Panc1 (cell line): ENCODE measurements around the gene ROBO1. TPM values are rescaled to one million over a fixed set of nuclear protein-coding genes. Genes with fewer than 3 reads are reported as not detected.

Experiments used
- ATAC-seq: fragments of 200-7000 bp; cut with Tn5 transposase; 2 replicates; pipeline ENCODE4 v1.9.1; 2020; ENCODE audit warnings: mild to moderate bottlenecking, moderate library complexity
- BruUV-seq: library from RNA; stranded (reverse); fragments of 400-500 nt; replicated peaks from 2 replicates; lab custom pipeline; 2021; lab: Mats Ljungman, UMichigan
- CTCF ChIA-PET: fragments of 300-600 bp; sonication (Branson Sonifier 250); formaldehyde crosslinking; loops from one replicate; lab custom pipeline; 2022; ENCODE audit warnings: antibody characterized with exemption; lab: Charles Lee
- POLR2A ChIA-PET: fragments of 300-600 bp; sonication (Branson Sonifier 250); formaldehyde crosslinking; loops from one replicate; lab custom pipeline; 2022; ENCODE audit warnings: antibody characterized with exemption; lab: Charles Lee
- DNase-seq: peaks from one replicate; pipeline ENCODE4 v3.0.0-alpha.2; 2010; ENCODE audit warnings: low read depth, low spot score
- H3K27ac ChIP-seq: 2 replicates; pipeline ENCODE4 v1.5.1; 2011; ENCODE audit warnings: mild to moderate bottlenecking, low read length, inconsistent platforms
- H3K27me3 ChIP-seq: fragments of 200-500 bp; sonication (Bioruptor generic); 2 replicates; pipeline ENCODE4 v1.6.0; 2014; ENCODE audit warnings: low read length, inconsistent platforms; ENCODE audit not compliant: control insufficient read depth, insufficient read depth
- H3K36me3 ChIP-seq: fragments of 200-500 bp; sonication (Bioruptor generic); 2 replicates; pipeline ENCODE4 v1.5.1; 2014; ENCODE audit warnings: inconsistent platforms, mild to moderate bottlenecking, low read length, moderate library complexity; ENCODE audit not compliant: control insufficient read depth, insufficient read depth
- H3K4me1 ChIP-seq: 2 replicates; pipeline ENCODE4 v1.5.1; 2011; ENCODE audit warnings: inconsistent platforms, mild to moderate bottlenecking, low read length, moderate library complexity; ENCODE audit not compliant: control insufficient read depth, insufficient read depth
- H3K4me3 ChIP-seq, 2 experiments: 2 replicates each; pipeline ENCODE4 v1.5.1; 2011 to 2012; ENCODE audit warnings: low read depth in 2 of 2, low read length in 2 of 2, mild to moderate bottlenecking in 2 of 2, inconsistent platforms in 1 of 2, moderate library complexity in 1 of 2
- H3K9me3 ChIP-seq: fragments of 200-500 bp; sonication (Bioruptor generic); 2 replicates; pipeline ENCODE4 v1.5.1; 2014; ENCODE audit warnings: low read depth, mild to moderate bottlenecking, inconsistent platforms, low read length, moderate library complexity; ENCODE audit not compliant: control insufficient read depth, insufficient read depth
- CTCF ChIP-seq: fragments of 450-650 bp; IDR thresholded peaks from 2 replicates; pipeline ENCODE4 v1.5.1; 2017; ENCODE audit warnings: mild to moderate bottlenecking
- POLR2AphosphoS5 ChIP-seq: IDR thresholded peaks from 2 replicates; pipeline ENCODE4 v1.6.1; 2012; ENCODE audit warnings: mild to moderate bottlenecking, low read depth, low read length, moderate library complexity
- REST ChIP-seq, 2 experiments: IDR thresholded peaks; 2 replicates each; pipeline ENCODE4 v1.6.1; 2011 to 2012; ENCODE audit warnings: low read depth in 2 of 2, control low read depth in 1 of 2, low read length in 1 of 2, mild to moderate bottlenecking in 1 of 2, moderate library complexity in 1 of 2; ENCODE audit not compliant: insufficient read depth in 1 of 2
- SIN3A ChIP-seq: IDR thresholded peaks from 2 replicates; pipeline ENCODE4 v1.6.1; 2012; ENCODE audit warnings: low read depth, mild to moderate bottlenecking, low read length, moderate library complexity, borderline replicate concordance; ENCODE audit not compliant: insufficient read depth
- TCF7L2 ChIP-seq: IDR thresholded peaks from 2 replicates; pipeline ENCODE4 v1.6.1; 2011; ENCODE audit warnings: mild to moderate bottlenecking, low read depth, low read length, inconsistent platforms
- in situ Hi-C: cut with HindIII; loops from 2 replicates; pipeline ENCODE4 v1.10.0; 2016; ENCODE audit warnings: low sequenced_read_pairs, low pct_unique_long_range_greater_than_20kb
- intact Hi-C: fragments of 100-400 bp; cut with micrococcal nuclease; formaldehyde crosslinking; loops from one replicate; pipeline ENCODE4 v1.10.0; 2022; ENCODE audit not compliant: unreplicated experiment
- total RNA-seq: library from RNA; stranded (reverse); gene quantifications from one replicate; pipeline ENCODE4 v1.2.1, GENCODE V29; 2021; ENCODE audit not compliant: unreplicated experiment

Gene ROBO1
- total RNA-seq, 1 experiment from 2014 or later: 61.6 TPM

- Histone ChIP-seq H3K27me3 (no peaks in the 10 kb centered on the region), H3K4me1 (no peaks in the 10 kb centered on the region), H3K36me3 (no peaks in the 10 kb centered on the region), H3K9me3 (no peaks in the 10 kb centered on the region), H3K4me3 (no peak overlapping the region), H3K27ac (no peak overlapping the region)
- in situ Hi-C loops (no loop called here), intact Hi-C loops (no loop called here)
- no TSS peak for BruUV-seq
- ATAC-seq: no peak
- ChIA-PET POLR2A (no interaction called here), CTCF (no interaction called here)
- no peak for DNase-seq
- TF ChIP-seq POLR2AphosphoS5: no peak
- no peak for TF ChIP-seq CTCF
- no peak for TF ChIP-seq SIN3A
- no peak for TF ChIP-seq REST (IDR thresholded peaks at IDR 0.05; ENCODE audit: insufficient read depth in 1 of 2, low read depth in 2 of 2, low read length in 1 of 2)
- TF ChIP-seq TCF7L2: no peak
Measured at GRCh38 chr3:79684041-79684440, 83.8 kb downstream of the ROBO1 start.

- H3K9me3 ChIP-seq: no peaks in the 10 kb centered on the region
- ChIA-PET POLR2A (no interaction called here), CTCF (no interaction called here)
- BruUV-seq: no TSS peak
- ATAC-seq (no peak), DNase-seq (no peak)
- no peak overlapping the region for H3K27ac ChIP-seq
- no peak overlapping the region for H3K4me3 ChIP-seq
- no peaks in the 10 kb centered on the region for H3K27me3 ChIP-seq
- H3K36me3 ChIP-seq: no peaks in the 10 kb centered on the region
- intact Hi-C loops (no loop called here), in situ Hi-C loops (no loop called here)
- no peak for TF ChIP-seq CTCF
- TF ChIP-seq TCF7L2: no peak
- TF ChIP-seq SIN3A: no peak
- TF ChIP-seq REST (IDR thresholded peaks at IDR 0.05; ENCODE audit: insufficient read depth in 1 of 2, low read depth in 2 of 2, low read length in 1 of 2): no peak
- TF ChIP-seq POLR2AphosphoS5: no peak
- no peaks in the 10 kb centered on the region for H3K4me1 ChIP-seq
Measured at GRCh38 chr3:79672731-79673130, 95.1 kb downstream of the ROBO1 start.
